Measurements from ENCODE around the gene SIRT7. TPM values are rescaled to one million over a fixed set of nuclear protein-coding genes. Genes with fewer than 3 reads are reported as not detected.

Gene SIRT7
- polyA plus RNA-seq, 1 donor from 2014 or later = 31.6 TPM

DNA sequence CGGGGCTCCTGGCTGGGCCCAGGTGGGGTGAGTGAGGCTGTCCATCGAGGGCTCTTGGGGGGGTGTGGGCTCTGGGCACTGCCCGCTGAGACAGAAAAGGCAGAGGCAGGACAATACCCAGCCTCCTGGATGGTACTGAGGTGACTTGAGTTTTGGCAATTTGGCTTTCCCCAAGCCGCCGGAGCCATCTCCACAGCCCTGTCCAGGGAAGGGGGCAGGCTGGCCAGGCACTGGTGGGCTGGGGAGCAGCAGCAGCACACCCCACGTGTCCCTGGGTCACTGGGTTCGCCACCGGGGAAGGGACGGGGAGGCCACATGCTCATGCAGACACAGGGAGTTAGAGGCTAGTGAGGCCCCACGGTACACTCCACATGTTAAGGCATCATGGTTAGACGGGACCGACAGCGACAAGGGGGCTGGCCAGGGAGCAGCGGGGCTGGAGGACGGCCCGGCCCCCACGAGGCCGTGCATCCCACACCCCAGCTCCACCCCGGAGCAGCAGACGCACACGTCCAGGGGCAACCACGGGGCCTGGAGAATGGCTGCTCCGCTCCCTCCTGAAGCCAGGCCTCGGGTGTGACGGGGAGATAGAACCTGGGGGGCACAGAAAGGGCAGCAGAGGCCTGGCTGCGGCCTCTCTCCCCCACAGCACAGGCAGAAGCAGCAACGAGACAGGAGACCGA is 49.8 kb downstream of the SIRT7 start:
- peak overlapping the region in 1 of 4 donors; percentile 73 for H3K4me3 Mint-ChIP-seq

DNA sequence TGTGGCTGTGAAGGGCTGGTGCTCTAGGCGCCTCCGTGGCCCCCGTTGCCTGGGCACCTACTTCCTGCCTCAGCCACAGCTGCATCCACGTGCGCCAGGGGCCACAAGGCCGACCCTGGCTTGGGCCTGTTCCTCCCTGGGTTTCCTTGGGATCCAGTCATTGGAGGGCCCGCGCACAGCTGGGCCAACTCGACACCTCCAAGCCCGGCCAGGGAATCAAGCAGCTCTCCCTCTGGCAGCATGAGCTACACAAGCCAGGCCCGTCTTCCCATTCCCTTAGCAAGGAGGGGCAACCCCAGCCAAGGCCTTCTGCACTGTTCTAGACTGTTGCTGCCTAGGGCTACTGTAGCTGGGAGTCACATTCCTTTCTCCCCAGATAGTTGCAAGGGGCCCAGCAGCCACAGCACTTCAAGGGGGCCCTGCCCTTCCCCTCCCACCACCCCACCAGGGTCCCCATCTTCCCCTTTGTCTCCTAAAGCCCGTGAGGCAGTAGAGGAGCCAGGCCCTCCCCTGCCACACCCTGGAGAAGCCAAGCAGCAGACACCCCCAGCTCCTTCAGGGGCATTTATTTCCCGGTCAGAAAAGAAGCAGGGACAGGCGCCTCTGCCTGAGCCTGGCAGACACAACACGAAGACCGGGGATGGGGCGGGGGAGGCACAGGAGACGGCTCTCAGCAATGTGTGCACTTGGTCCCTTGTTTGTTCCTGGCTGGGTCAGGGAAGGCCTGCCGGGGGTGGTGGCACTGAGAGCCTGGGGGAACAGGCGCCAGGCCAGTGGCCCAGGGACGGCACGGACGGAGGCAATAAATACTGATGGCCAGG is 50.6 kb downstream of the SIRT7 start:
- H3K36me3 Mint-ChIP-seq = peaks cover 4% of the 10 kb centered on the region
- no peaks in the 10 kb centered on the region for H3K9me3 Mint-ChIP-seq
- H3K27me3 Mint-ChIP-seq = no peaks in the 10 kb centered on the region
- H3K4me1 Mint-ChIP-seq = peaks cover 12 to 20% (median 19%) of the 10 kb centered on the region in 3 donors
- peak overlapping the region; percentile 63 to 99 (median 91) for H3K27ac Mint-ChIP-seq
- H3K4me3 Mint-ChIP-seq = peak overlapping the region in 2 of 4 donors; percentile 27 to 73

More for the DNA sequence above, 49.8 kb downstream of the SIRT7 start:
- Mint-ChIP-seq H3K36me3 (peaks cover 4% of the 10 kb centered on the region), H3K9me3 (no peaks in the 10 kb centered on the region), H3K27me3 (no peaks in the 10 kb centered on the region), H3K27ac (peak overlapping the region; percentile 53 to 99 (median 97)), H3K4me1 (peaks cover 16 to 20% (median 19%) of the 10 kb centered on the region in 3 donors)

DNA sequence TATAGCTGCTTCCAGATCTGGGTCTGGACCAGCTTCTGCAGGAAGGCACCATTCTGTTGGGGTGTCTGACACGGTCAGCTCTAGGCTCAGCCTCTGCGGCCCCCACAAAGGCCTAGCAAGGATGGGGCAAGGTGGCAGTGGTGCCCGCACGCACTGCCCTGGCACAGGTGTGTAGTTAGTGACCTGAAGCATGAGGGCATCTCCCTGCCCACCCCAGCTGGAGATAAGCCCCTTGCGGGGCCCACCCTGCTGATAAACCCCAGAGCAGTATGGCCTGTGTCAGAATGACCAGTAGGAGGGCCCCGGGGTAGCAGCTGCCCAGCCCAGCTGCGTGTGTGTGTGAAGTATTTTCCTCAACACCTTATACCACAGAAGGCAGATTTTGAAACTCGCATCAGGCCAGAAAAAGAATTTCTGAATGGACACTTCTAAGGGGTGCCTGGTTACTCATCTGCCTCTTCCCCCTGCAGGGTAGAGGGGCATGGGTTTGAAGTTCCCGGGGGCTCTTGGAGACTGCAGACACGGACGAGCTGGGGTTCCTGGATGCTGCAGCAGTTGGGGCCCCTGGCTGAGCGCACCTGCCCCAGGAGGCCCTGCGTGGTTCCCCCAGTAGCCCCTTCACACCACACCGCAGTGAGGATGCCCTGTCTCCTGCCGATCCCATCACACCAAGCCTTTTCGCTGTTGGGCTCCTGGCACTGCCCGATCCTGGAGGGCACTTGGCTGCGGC is 51.4 kb downstream of the SIRT7 start:
- H3K9me3 Mint-ChIP-seq = no peaks in the 10 kb centered on the region
- H3K27ac Mint-ChIP-seq = peak overlapping the region; percentile 46 to 99 (median 86)
- peaks cover 10 to 20% (median 14%) of the 10 kb centered on the region in 3 donors for H3K4me1 Mint-ChIP-seq
- peak overlapping the region in 1 of 4 donors; percentile 73 for H3K4me3 Mint-ChIP-seq
- no peaks in the 10 kb centered on the region for H3K27me3 Mint-ChIP-seq
- peaks cover 4% of the 10 kb centered on the region for H3K36me3 Mint-ChIP-seq

DNA sequence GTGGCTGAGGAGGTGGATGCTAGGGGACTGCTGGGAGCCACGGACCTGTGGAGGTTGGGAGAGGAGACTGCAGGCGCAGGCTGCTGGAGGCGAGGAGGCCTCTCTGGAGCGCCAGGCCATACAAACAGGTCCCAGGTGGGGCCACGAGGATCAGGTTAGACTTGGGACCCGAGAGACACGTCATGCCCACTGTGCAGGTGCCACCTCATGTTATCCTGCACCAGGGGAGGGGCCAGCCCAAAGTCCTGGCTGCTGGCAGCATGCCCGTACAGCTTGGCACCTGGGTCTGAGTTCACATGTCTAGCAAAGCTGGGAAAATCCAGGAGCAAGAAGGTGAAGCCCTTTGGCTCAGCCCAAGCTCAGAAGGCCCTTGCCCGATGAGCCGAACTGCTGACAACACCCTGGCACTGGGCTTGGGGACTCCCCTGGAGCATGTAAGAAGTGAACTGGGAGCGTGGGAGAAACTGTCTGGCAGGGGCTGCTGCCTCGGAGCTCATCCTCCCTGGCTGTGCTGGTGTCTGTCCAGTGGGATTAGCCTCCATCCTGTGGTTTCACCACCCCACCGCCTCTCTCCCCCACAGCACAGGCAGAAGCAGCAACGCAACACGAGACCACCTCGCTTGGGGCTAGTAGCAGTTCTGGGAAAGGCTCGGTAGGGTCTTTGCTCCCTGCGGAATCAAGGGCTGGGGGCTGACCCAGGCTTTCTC is 52.1 kb downstream of the SIRT7 start:
- Mint-ChIP-seq H3K27me3 (no peaks in the 10 kb centered on the region), H3K9me3 (no peaks in the 10 kb centered on the region), H3K27ac (peak overlapping the region; percentile 86 to 99 (median 88)), H3K4me3 (peak overlapping the region in 1 of 4 donors; percentile 73), H3K36me3 (peaks cover 4% of the 10 kb centered on the region), H3K4me1 (peaks cover 14 to 20% (median 14%) of the 10 kb centered on the region in 3 donors)

DNA sequence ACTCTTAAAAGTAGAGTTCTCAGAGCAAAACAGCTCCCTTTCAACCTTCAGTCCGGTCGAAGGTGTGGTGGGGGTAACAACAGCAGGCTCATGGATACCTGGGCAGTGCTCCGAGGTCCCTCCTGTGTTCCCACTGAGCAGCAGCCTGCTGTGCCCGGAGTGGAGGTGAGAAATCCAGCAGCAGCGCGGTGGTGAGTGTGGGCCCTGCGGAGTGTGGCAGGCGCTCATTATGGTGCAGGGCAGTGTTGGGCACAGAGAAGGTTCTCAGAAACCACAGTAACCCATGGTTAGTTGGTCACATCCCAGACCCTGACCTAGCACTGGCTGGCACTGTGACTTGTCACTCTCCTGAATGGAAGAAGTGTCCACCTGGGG is 52.6 kb downstream of the SIRT7 start:
- peaks cover 4% of the 10 kb centered on the region for H3K36me3 Mint-ChIP-seq
- H3K4me1 Mint-ChIP-seq = peaks cover 14 to 20% (median 17%) of the 10 kb centered on the region in 3 donors
- H3K9me3 Mint-ChIP-seq = no peaks in the 10 kb centered on the region
- peaks cover 3% of the 10 kb centered on the region for H3K27me3 Mint-ChIP-seq
- peak overlapping the region in 1 of 4 donors; percentile 73 for H3K4me3 Mint-ChIP-seq
- peak overlapping the region; percentile 86 to 99 (median 88) for H3K27ac Mint-ChIP-seq

DNA sequence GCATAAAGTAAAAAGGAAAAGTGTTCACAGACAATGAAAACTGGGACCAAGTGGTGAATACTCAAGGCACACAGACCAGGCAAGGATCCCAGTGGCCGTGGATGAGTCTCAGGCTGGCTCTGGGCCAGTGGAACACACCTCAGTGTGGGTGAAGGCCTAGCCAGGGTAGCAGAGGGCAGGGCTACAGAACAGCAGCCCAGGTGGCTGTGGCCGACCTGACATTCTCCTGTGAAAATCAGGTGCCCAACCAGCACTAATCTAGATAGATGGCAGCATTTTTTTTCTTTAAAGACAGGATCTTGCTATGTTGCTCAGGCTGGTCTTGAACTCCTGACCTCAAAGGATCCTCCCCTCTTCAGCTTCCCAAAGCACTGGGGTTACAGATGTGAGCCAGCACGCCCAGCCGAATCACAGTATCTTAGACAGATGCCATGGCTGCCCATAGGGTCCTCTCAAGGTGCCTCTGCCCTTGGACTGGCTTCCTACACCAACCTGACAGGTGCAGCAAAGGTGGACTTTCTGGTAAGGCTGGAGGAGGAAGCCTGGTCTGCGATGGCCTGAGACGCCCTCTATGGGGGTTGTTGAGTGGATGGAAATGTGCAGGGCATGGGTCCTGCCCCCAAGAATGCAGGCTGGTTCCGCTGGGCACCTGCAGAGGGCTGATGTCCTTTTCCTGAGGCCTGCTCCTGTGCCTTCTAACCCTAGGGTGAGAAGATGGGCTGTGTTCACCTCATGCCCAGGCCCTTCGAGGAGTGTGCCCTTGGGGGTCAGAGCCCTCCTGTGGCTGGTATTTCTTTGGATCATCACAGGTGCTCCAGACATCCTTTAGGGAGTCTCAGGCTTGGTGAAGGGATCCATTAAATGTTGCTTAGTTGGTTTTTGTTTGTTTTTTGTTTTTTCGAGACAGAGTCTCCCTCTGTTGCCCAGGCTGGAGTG is 53.9 kb downstream of the SIRT7 start:
- H3K36me3 Mint-ChIP-seq = peaks cover 2% of the 10 kb centered on the region
- peaks cover 14 to 23% (median 15%) of the 10 kb centered on the region in 3 donors for H3K4me1 Mint-ChIP-seq
- H3K27ac Mint-ChIP-seq = peak overlapping the region in 2 of 3 donors; percentile 50 to 99
- peaks cover 3% of the 10 kb centered on the region for H3K27me3 Mint-ChIP-seq
- H3K4me3 Mint-ChIP-seq = peak overlapping the region in 2 of 4 donors; percentile 48 to 73
- H3K9me3 Mint-ChIP-seq = no peaks in the 10 kb centered on the region

DNA sequence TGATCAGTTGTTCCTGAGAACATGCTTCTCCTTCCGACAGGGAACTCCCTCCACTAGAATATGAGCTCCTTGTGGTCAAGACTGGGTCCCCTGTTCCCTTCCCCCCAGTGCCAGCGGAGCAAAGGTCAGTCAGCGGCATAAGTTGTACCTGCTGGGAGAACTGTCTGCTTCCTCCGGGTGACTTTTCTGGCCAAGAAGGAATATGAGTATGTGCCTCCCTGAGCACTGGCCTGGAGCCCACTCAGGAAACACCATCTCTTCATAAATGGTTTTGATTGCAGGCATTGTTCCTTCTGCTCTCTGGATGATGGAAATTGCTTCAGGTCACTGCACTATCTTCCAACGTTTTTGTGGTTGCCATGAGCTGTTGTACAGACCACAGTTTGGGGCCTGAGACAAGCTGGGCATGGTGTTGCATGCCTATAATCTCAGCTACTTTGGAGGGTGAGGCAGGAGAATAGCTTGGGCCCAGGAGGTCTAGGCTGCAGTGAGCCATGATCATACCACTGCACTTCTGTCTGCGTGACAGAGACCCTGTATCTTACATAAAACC is 54.8 kb downstream of the SIRT7 start:
- H3K27me3 Mint-ChIP-seq = peaks cover 3% of the 10 kb centered on the region
- H3K27ac Mint-ChIP-seq = peak overlapping the region; percentile 9 to 99 (median 87)
- H3K4me1 Mint-ChIP-seq = peaks cover 14 to 23% (median 15%) of the 10 kb centered on the region in 3 donors
- H3K4me3 Mint-ChIP-seq = peak overlapping the region in 2 of 4 donors; percentile 26 to 73
- no peaks in the 10 kb centered on the region for H3K9me3 Mint-ChIP-seq
- H3K36me3 Mint-ChIP-seq = peaks cover 2% of the 10 kb centered on the region

Other genes with a start within 250 kb of the SIRT7 start
- gene ARL16, start 234.4 kb downstream of the SIRT7 start, polyA plus RNA-seq = 33.2 TPM
- gene HGS, start 234.2 kb downstream of the SIRT7 start, polyA plus RNA-seq = 37.6 TPM
- gene MRPL12, start 214.8 kb downstream of the SIRT7 start, polyA plus RNA-seq = 63.7 TPM
- 2.4 TPM for gene SLC25A10, start 205.9 kb downstream of the SIRT7 start, polyA plus RNA-seq
- not detected for gene GCGR, start 114.0 kb downstream of the SIRT7 start, polyA plus RNA-seq
- 66.4 TPM for gene MCRIP1, start 84.9 kb downstream of the SIRT7 start, polyA plus RNA-seq
- not detected for gene PPP1R27, start 83.1 kb downstream of the SIRT7 start, polyA plus RNA-seq
- 177 TPM for gene P4HB, start 57.6 kb downstream of the SIRT7 start, polyA plus RNA-seq
- 163 TPM for gene ARHGDIA, start 46.8 kb downstream of the SIRT7 start, polyA plus RNA-seq
- gene ALYREF, start 26.6 kb downstream of the SIRT7 start, polyA plus RNA-seq = 22.5 TPM
- 266 TPM for gene ANAPC11, start 26.5 kb downstream of the SIRT7 start, polyA plus RNA-seq
- gene NPB, start 15.9 kb downstream of the SIRT7 start, polyA plus RNA-seq = not detected
- 20.0 TPM for gene PCYT2, start 6.8 kb downstream of the SIRT7 start, polyA plus RNA-seq
- gene MAFG, start 9.6 kb upstream of the SIRT7 start, polyA plus RNA-seq = 1.6 TPM
- gene PYCR1, start 19.1 kb upstream of the SIRT7 start, polyA plus RNA-seq = 3.6 TPM
- gene MYADML2, start 29.1 kb upstream of the SIRT7 start, polyA plus RNA-seq = not detected
- not detected for gene NOTUM, start 43.0 kb upstream of the SIRT7 start, polyA plus RNA-seq
- gene ASPSCR1, start 59.5 kb upstream of the SIRT7 start, polyA plus RNA-seq = 30.8 TPM
- 47.7 TPM for gene CENPX, start 104.7 kb upstream of the SIRT7 start, polyA plus RNA-seq
- gene LRRC45, start 105.1 kb upstream of the SIRT7 start, polyA plus RNA-seq = 5.3 TPM
- not detected for gene RAC3, start 113.5 kb upstream of the SIRT7 start, polyA plus RNA-seq
- gene DCXR, start 119.5 kb upstream of the SIRT7 start, polyA plus RNA-seq = 88.3 TPM
- gene RFNG, start 133.6 kb upstream of the SIRT7 start, polyA plus RNA-seq = 4.1 TPM
- gene GPS1, start 133.7 kb upstream of the SIRT7 start, polyA plus RNA-seq = 122 TPM
- gene DUS1L, start 147.6 kb upstream of the SIRT7 start, polyA plus RNA-seq = 55.7 TPM
- 2.9 TPM for gene FASN, start 180.1 kb upstream of the SIRT7 start, polyA plus RNA-seq

Measured in IgD-negative memory B cell (primary cell).